Panc1 (cell line): Measurements from ENCODE around the gene CBX7. TPM values are rescaled to one million over a fixed set of nuclear protein-coding genes. Genes with fewer than 3 reads are reported as not detected.

ENCODE experiments used
- ATAC-seq: fragments of 200-7000 bp; cut with Tn5 transposase; 2 replicates; pipeline ENCODE4 v1.9.1; 2020; ENCODE audit warnings: mild to moderate bottlenecking, moderate library complexity
- BruUV-seq: library from RNA; stranded (reverse); fragments of 400-500 nt; replicated peaks from 2 replicates; lab custom pipeline; 2021; lab: Mats Ljungman, UMichigan
- CTCF ChIA-PET: fragments of 300-600 bp; sonication (Branson Sonifier 250); formaldehyde crosslinking; loops from one replicate; lab custom pipeline; 2022; ENCODE audit warnings: antibody characterized with exemption; lab: Charles Lee
- POLR2A ChIA-PET: fragments of 300-600 bp; sonication (Branson Sonifier 250); formaldehyde crosslinking; loops from one replicate; lab custom pipeline; 2022; ENCODE audit warnings: antibody characterized with exemption; lab: Charles Lee
- DNase-seq: peaks from one replicate; pipeline ENCODE4 v3.0.0-alpha.2; 2010; ENCODE audit warnings: low read depth, low spot score
- H3K27ac ChIP-seq: 2 replicates; pipeline ENCODE4 v1.5.1; 2011; ENCODE audit warnings: mild to moderate bottlenecking, low read length, inconsistent platforms
- H3K27me3 ChIP-seq: fragments of 200-500 bp; sonication (Bioruptor generic); 2 replicates; pipeline ENCODE4 v1.6.0; 2014; ENCODE audit warnings: low read length, inconsistent platforms; ENCODE audit not compliant: control insufficient read depth, insufficient read depth
- H3K36me3 ChIP-seq: fragments of 200-500 bp; sonication (Bioruptor generic); 2 replicates; pipeline ENCODE4 v1.5.1; 2014; ENCODE audit warnings: inconsistent platforms, mild to moderate bottlenecking, low read length, moderate library complexity; ENCODE audit not compliant: control insufficient read depth, insufficient read depth
- H3K4me1 ChIP-seq: 2 replicates; pipeline ENCODE4 v1.5.1; 2011; ENCODE audit warnings: inconsistent platforms, mild to moderate bottlenecking, low read length, moderate library complexity; ENCODE audit not compliant: control insufficient read depth, insufficient read depth
- H3K4me3 ChIP-seq, 2 experiments: 2 replicates each; pipeline ENCODE4 v1.5.1; 2011 to 2012; ENCODE audit warnings: low read depth in 2 of 2, low read length in 2 of 2, mild to moderate bottlenecking in 2 of 2, inconsistent platforms in 1 of 2, moderate library complexity in 1 of 2
- H3K9me3 ChIP-seq: fragments of 200-500 bp; sonication (Bioruptor generic); 2 replicates; pipeline ENCODE4 v1.5.1; 2014; ENCODE audit warnings: low read depth, mild to moderate bottlenecking, inconsistent platforms, low read length, moderate library complexity; ENCODE audit not compliant: control insufficient read depth, insufficient read depth
- CTCF ChIP-seq: fragments of 450-650 bp; IDR thresholded peaks from 2 replicates; pipeline ENCODE4 v1.5.1; 2017; ENCODE audit warnings: mild to moderate bottlenecking
- POLR2AphosphoS5 ChIP-seq: IDR thresholded peaks from 2 replicates; pipeline ENCODE4 v1.6.1; 2012; ENCODE audit warnings: mild to moderate bottlenecking, low read depth, low read length, moderate library complexity
- REST ChIP-seq, 2 experiments: IDR thresholded peaks; 2 replicates each; pipeline ENCODE4 v1.6.1; 2011 to 2012; ENCODE audit warnings: low read depth in 2 of 2, control low read depth in 1 of 2, low read length in 1 of 2, mild to moderate bottlenecking in 1 of 2, moderate library complexity in 1 of 2; ENCODE audit not compliant: insufficient read depth in 1 of 2
- SIN3A ChIP-seq: IDR thresholded peaks from 2 replicates; pipeline ENCODE4 v1.6.1; 2012; ENCODE audit warnings: low read depth, mild to moderate bottlenecking, low read length, moderate library complexity, borderline replicate concordance; ENCODE audit not compliant: insufficient read depth
- TCF7L2 ChIP-seq: IDR thresholded peaks from 2 replicates; pipeline ENCODE4 v1.6.1; 2011; ENCODE audit warnings: mild to moderate bottlenecking, low read depth, low read length, inconsistent platforms
- in situ Hi-C: cut with HindIII; loops from 2 replicates; pipeline ENCODE4 v1.10.0; 2016; ENCODE audit warnings: low sequenced_read_pairs, low pct_unique_long_range_greater_than_20kb
- intact Hi-C: fragments of 100-400 bp; cut with micrococcal nuclease; formaldehyde crosslinking; loops from one replicate; pipeline ENCODE4 v1.10.0; 2022; ENCODE audit not compliant: unreplicated experiment
- total RNA-seq: library from RNA; stranded (reverse); gene quantifications from one replicate; pipeline ENCODE4 v1.2.1, GENCODE V29; 2021; ENCODE audit not compliant: unreplicated experiment

CBX7 gene
- total RNA-seq, 1 experiment from 2014 or later, result 14.5 TPM

- H3K9me3 ChIP-seq, result no peaks in the 10 kb centered on the region; the same call in 1 of the 2 replicates
- DNase-seq (no peak), ATAC-seq (no peak)
- no TSS peak for BruUV-seq
- H3K4me1 ChIP-seq, result peaks cover 36% of the 10 kb centered on the region
- H3K4me3 ChIP-seq, result no peak overlapping the region
- H3K27ac ChIP-seq, result peak overlapping the region; percentile 97
- CTCF ChIA-PET, result no interaction called here
- TF ChIP-seq CTCF (no peak), SIN3A (no peak), REST (IDR thresholded peaks at IDR 0.05; ENCODE audit: insufficient read depth in 1 of 2, low read depth in 2 of 2, low read length in 1 of 2) (no peak), POLR2AphosphoS5 (no peak), TCF7L2 (no peak)
- in situ Hi-C loops (no loop called here), intact Hi-C loops (no loop called here)
- no peaks in the 10 kb centered on the region for H3K27me3 ChIP-seq
- POLR2A ChIA-PET, result no interaction called here
- no peaks in the 10 kb centered on the region for H3K36me3 ChIP-seq
These were observed 26.9 kb upstream of the CBX7 start for GRCh38 chr22:39179401-39179827.

GRCh38 chr22:39178206-39179111 is 26.0 kb upstream of the CBX7 start:
- no peaks in the 10 kb centered on the region for H3K36me3 ChIP-seq
- POLR2A ChIA-PET, result no interaction called here
- intact Hi-C loops (no loop called here), in situ Hi-C loops (no loop called here)
- H3K9me3 ChIP-seq, result no peaks in the 10 kb centered on the region; the same call in 1 of the 2 replicates
- ATAC-seq (no peak), DNase-seq (no peak)
- BruUV-seq, result no TSS peak
- H3K4me3 ChIP-seq, result no peak overlapping the region
- CTCF ChIA-PET, result no interaction called here
- H3K4me1 ChIP-seq, result peaks cover 41% of the 10 kb centered on the region
- H3K27ac ChIP-seq, result peak overlapping the region; percentile 97
- no peaks in the 10 kb centered on the region for H3K27me3 ChIP-seq
- TF ChIP-seq CTCF (no peak), POLR2AphosphoS5 (no peak), TCF7L2 (no peak), SIN3A (no peak), REST (IDR thresholded peaks at IDR 0.05; ENCODE audit: insufficient read depth in 1 of 2, low read depth in 2 of 2, low read length in 1 of 2) (no peak)
